ENCODE data around the gene GPR27.

Gene GPR27

DNA sequence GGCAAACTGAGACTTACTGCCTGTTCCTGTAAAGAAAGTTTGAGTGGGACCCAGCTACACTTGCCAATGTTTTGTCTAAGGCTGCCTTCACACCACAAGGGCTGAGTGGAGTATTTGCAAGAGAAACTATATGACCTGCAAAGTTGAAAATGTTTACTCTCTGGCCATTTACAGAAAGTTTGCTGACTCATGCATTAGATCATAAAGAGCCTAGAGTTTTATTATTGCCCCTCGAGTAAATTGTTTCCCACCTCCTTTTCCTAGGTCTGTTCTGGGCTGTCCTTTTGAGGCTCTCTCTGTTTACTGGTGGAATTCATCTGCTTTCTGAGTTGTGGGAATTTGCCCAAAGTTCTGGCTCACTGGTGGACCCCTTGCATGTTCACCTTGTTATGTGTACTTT is 38.0 kb downstream of the GPR27 start:
- TF ChIP-seq, protein P1, sequence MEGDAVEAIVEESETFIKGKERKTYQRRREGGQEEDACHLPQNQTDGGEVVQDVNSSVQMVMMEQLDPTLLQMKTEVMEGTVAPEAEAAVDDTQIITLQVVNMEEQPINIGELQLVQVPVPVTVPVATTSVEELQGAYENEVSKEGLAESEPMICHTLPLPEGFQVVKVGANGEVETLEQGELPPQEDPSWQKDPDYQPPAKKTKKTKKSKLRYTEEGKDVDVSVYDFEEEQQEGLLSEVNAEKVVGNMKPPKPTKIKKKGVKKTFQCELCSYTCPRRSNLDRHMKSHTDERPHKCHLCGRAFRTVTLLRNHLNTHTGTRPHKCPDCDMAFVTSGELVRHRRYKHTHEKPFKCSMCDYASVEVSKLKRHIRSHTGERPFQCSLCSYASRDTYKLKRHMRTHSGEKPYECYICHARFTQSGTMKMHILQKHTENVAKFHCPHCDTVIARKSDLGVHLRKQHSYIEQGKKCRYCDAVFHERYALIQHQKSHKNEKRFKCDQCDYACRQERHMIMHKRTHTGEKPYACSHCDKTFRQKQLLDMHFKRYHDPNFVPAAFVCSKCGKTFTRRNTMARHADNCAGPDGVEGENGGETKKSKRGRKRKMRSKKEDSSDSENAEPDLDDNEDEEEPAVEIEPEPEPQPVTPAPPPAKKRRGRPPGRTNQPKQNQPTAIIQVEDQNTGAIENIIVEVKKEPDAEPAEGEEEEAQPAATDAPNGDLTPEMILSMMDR (IDR thresholded peaks at IDR 0.05; ENCODE audit: low read length, missing control alignments): no peak
- DNase-seq (ENCODE audit: low read depth): no peak
- H3K4me3 ChIP-seq (replicated peaks; ENCODE audit: low read depth, low read length): no peak overlapping the region

- TF ChIP-seq, protein P1 (IDR thresholded peaks at IDR 0.05; ENCODE audit: low read length, missing control alignments): no peak
- no peak overlapping the region for H3K4me3 ChIP-seq (replicated peaks; ENCODE audit: low read depth, low read length)
- DNase-seq (ENCODE audit: low read depth): no peak
Observed at GRCh38 chr3:71796290-71796689, 42.6 kb downstream of the GPR27 start.

GRCh38 chr3:71797455-71797854 is 43.8 kb downstream of the GPR27 start:
- no peak for DNase-seq (ENCODE audit: low read depth)
- no peak overlapping the region for H3K4me3 ChIP-seq (replicated peaks; ENCODE audit: low read depth, low read length)

DNA sequence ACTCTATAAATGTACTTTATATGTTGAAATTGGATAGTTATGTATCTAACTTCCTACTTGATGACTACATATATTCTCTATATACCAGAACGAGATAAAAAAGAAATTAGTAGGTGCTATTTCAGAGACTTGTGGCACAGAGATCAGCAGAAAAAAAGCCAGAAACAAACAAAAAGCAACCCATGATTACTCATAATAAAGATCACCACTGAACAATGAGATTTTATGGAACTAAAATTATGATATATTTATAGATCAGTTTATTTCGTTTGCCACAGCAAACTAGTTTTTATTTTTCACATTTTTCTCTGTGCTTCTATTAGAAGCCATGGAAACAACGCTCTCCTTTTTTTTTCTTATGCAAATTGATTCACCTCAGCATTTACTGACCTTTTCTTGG is 46.4 kb downstream of the GPR27 start:
- H3K4me3 ChIP-seq (replicated peaks; ENCODE audit: low read depth, low read length): no peak overlapping the region
- no peak for DNase-seq (ENCODE audit: low read depth)
- TF ChIP-seq, protein P1 (IDR thresholded peaks at IDR 0.05; ENCODE audit: low read length, missing control alignments): no peak

More at GRCh38 chr3:71797455-71797854, 43.8 kb downstream of the GPR27 start:
- TF ChIP-seq, protein P1 (IDR thresholded peaks at IDR 0.05; ENCODE audit: low read length, missing control alignments): no peak

- no peak for DNase-seq (ENCODE audit: low read depth)
- TF ChIP-seq, protein P1 (IDR thresholded peaks at IDR 0.05; ENCODE audit: low read length, missing control alignments): no peak
- H3K4me3 ChIP-seq (replicated peaks; ENCODE audit: low read depth, low read length): no peak overlapping the region
Observed at GRCh38 chr3:71801986-71802385, 48.3 kb downstream of the GPR27 start.

GRCh38 chr3:71803248-71803647 is 49.6 kb downstream of the GPR27 start:
- DNase-seq (ENCODE audit: low read depth): no peak
- TF ChIP-seq, protein P1 (IDR thresholded peaks at IDR 0.05; ENCODE audit: low read length, missing control alignments): no peak
- H3K4me3 ChIP-seq (replicated peaks; ENCODE audit: low read depth, low read length): no peak overlapping the region

- no peak overlapping the region for H3K4me3 ChIP-seq (replicated peaks; ENCODE audit: low read depth, low read length)
- no peak for DNase-seq (ENCODE audit: low read depth)
- TF ChIP-seq, protein P1 (IDR thresholded peaks at IDR 0.05; ENCODE audit: low read length, missing control alignments): no peak
Observed at GRCh38 chr3:71805199-71805598, 51.5 kb downstream of the GPR27 start.
